Smooth muscle cell of the coronary artery (primary cell): ENCODE measurements around the gene ENSA. TPM values are rescaled to one million over a fixed set of nuclear protein-coding genes. Genes with fewer than 3 reads are reported as not detected.

ENCODE experiments used
- total RNA-seq: library from RNA; depleted of rRNA; stranded (reverse); fragments of >200 nt; gene quantifications from 2 replicates; pipeline ENCODE4 v1.2.3, GENCODE V29; 2014; ENCODE audit warnings: low replicate concordance

ENSA gene, protein sequence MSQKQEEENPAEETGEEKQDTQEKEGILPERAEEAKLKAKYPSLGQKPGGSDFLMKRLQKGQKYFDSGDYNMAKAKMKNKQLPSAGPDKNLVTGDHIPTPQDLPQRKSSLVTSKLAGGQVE
- 26.9 and 66.2 TPM in 2 replicates for total RNA-seq

DNA sequence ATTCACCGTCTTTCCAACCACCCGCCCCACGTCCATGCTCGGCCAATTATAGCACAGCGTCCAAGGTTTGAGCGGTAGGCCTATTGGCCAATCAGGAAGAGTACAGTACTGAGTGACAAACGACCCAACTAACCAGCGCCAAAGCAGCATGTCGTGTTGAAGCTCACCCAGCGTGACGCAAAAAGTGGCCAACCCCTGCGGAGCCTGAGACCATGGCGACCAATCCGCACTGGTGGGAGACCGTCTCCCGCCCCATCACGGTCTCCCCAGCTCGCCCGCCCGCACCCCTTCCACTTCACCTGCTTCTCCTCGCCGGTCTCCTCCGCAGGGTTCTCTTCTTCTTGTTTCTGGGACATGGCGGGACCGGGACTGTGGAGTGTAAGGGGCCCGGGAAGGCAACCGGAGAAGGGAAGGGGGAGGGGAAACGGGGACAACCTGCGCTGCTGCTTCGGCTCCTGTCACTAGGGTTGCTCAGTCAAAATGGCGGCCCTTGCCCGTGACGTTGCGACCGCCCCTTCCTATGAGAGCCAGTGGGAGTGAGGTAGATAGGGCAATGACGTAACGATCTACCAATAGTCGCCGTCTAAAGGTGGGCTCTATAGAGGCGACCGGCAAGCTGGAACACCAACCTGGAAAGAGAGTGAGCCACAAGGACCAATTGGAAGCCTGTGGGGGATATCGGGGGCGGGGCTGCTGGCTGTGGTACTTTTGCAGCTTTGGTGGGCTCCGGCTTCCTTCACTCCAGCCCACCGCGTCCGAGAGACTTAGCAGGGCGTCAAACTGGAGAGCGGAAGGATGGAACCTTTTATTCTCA lies at the start of gene ENSA:
ENSA (minus strand) TSS at position 498 of the 814 bp plus-strand sequence; CDS start at position 356, 142 bp downstream.

DNA sequence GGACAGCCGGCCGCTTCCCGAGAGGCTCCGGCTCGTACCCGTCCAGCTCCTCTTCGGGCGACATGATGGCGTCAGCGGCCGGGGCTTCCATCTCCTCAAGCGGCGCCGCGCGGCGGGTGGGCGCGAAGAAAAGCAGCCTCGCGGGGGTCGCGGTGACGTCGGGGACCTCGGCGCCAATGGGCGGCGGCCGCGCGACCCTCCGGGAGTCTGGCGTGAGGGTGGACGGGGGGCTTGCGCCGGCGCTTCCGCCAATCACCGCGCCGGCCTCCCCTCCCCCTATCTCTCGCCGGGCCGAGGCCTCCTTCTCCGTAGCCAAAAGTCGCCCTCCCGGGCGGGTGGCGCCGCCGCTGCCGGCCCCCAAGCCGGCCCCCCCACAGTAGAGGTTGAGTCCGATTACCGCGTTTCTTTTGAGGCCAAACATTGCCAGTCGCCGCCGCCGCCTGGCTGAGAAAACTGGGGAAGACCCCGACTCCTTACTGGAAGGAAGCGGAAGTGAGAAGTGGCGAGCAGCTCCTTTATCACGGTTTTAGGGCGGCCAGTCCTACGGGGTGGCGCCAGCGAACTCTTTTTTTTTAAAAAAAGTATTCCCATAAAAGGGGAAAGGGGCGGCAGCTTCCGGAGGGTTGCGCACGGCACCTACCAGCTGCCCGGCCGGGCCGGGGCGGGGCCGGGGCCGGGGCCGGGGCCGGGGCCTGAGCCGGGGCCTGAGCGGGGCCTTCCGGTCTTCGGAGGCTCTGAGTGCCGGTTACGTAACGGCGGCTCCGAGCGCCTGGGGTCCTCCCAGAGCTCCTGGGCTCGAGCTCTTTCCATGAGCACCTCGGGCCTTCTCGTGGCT lies 50.1 kb downstream of the ENSA start, which contains the start of gene MCL1:
MCL1 (minus strand) TSS at position 501 of the 835 bp plus-strand sequence; CDS start at position 421, 80 bp downstream.

Other genes starting within 250 kb of the ENSA start
- gene TARS2, start 142.2 kb downstream of the ENSA start, total RNA-seq = 13.5 and 14.0 TPM in 2 replicates
- 7.6 and 8.4 TPM in 2 replicates for gene ECM1, start 121.5 kb downstream of the ENSA start, total RNA-seq
- 0.23 and 0.70 TPM in 2 replicates for gene FALEC, start 113.9 kb downstream of the ENSA start, total RNA-seq
- gene ADAMTSL4, start 80.2 kb downstream of the ENSA start, total RNA-seq = 1.4 and 3.4 TPM in 2 replicates
- gene MCL1, start 50.0 kb downstream of the ENSA start, total RNA-seq = 217 TPM in 2 replicates
- 7.1 and 8.2 TPM in 2 replicates for gene GOLPH3L, start 67.5 kb upstream of the ENSA start, total RNA-seq
- gene HORMAD1, start 91.3 kb upstream of the ENSA start, total RNA-seq = not detected in 2 replicates
- 5.0 and 7.0 TPM in 2 replicates for gene CTSS, start 136.2 kb upstream of the ENSA start, total RNA-seq
- 38.4 and 981 TPM in 2 replicates for gene CTSK, start 178.6 kb upstream of the ENSA start, total RNA-seq
- gene ARNT, start 247.0 kb upstream of the ENSA start, total RNA-seq = 21.1 and 44.9 TPM in 2 replicates